CD14-positive monocyte (primary cell): ENCODE results near the gene HOXC11. TPM values are rescaled to one million over a fixed set of nuclear protein-coding genes. Genes with fewer than 3 reads are reported as not detected.

Source experiments
- DNase-seq, 3 donors: peaks; one replicate each; pipeline ENCODE4 v3.0.0-alpha.2; 2011 to 2022
- H2AFZ ChIP-seq: 2 replicates; pipeline ENCODE4 v1.6.0; 2012; ENCODE audit warnings: mild to moderate bottlenecking, low read depth, low read length, inconsistent platforms; ENCODE audit not compliant: insufficient read depth, poor library complexity, severe bottlenecking
- H3K27ac ChIP-seq, 2 donors: 1 replicate in 1 of 2; 2 replicates in 1 of 2; pipeline ENCODE4 v1.5.1; 2012 to 2013; ENCODE audit warnings: low read length in 2 of 2, control low read depth in 1 of 2, inconsistent platforms in 1 of 2, low read depth in 1 of 2, mild to moderate bottlenecking in 1 of 2
- H3K27me3 ChIP-seq, 2 donors: one replicate each; pipeline versions ENCODE4 v1.6.0 to v1.6.1; 2011 to 2013; ENCODE audit warnings: low read length in 2 of 2; ENCODE audit not compliant: control insufficient read depth in 2 of 2, insufficient read depth in 2 of 2
- H3K36me3 ChIP-seq, 2 donors: replicated peaks in 1 of 2; 1 replicate in 1 of 2; 2 replicates in 1 of 2; pipeline versions ENCODE4 v1.5.1 to v1.6.1; 2012 to 2013; ENCODE audit warnings: low read length in 2 of 2, control low read depth in 1 of 2, inconsistent platforms in 1 of 2, mild to moderate bottlenecking in 1 of 2; ENCODE audit not compliant: insufficient read depth in 2 of 2, control insufficient read depth in 1 of 2
- H3K4me1 ChIP-seq, 2 donors: 1 replicate in 1 of 2; 2 replicates in 1 of 2; pipeline versions ENCODE4 v1.5.1 to v1.6.1; 2012 to 2013; ENCODE audit warnings: low read length in 2 of 2, control low read depth in 1 of 2, inconsistent platforms in 1 of 2, mild to moderate bottlenecking in 1 of 2, moderate library complexity in 1 of 2; ENCODE audit not compliant: insufficient read depth in 2 of 2, control insufficient read depth in 1 of 2
- H3K4me2 ChIP-seq: replicated peaks from 2 replicates; pipeline ENCODE3; 2012; ENCODE audit warnings: low read length, moderate library complexity, mild to moderate bottlenecking; ENCODE audit not compliant: poor library complexity, severe bottlenecking; ENCODE audit errors: extremely low read depth
- H3K4me3 ChIP-seq, 3 experiments: fragments of 200-600 bp in 1 of 3; sonication (generic) in 1 of 3; replicated peaks in 1 of 3; 1 replicate in 2 of 3; 2 replicates in 1 of 3; pipeline ENCODE4 v1.5.1; 2011 to 2013; ENCODE audit warnings: low read length in 3 of 3, mild to moderate bottlenecking in 3 of 3, control low read depth in 2 of 3, low read depth in 2 of 3, inconsistent platforms in 1 of 3, moderate library complexity in 1 of 3
- H3K79me2 ChIP-seq: 2 replicates; pipeline ENCODE4 v1.6.0; 2012; ENCODE audit warnings: mild to moderate bottlenecking, control low read depth, inconsistent platforms, low read length, moderate library complexity; ENCODE audit not compliant: insufficient read depth
- H3K9ac ChIP-seq: 2 replicates; pipeline ENCODE4 v1.6.0; 2017; ENCODE audit warnings: low read length, mild to moderate bottlenecking; ENCODE audit not compliant: insufficient read depth, poor library complexity, severe bottlenecking
- H3K9me3 ChIP-seq, 2 donors: replicated peaks in 1 of 2; 1 replicate in 1 of 2; 2 replicates in 1 of 2; pipeline versions ENCODE4 v1.5.1 to v1.6.1; 2012 to 2013; ENCODE audit warnings: low read length in 2 of 2, control low read depth in 1 of 2; ENCODE audit not compliant: control insufficient read depth in 1 of 2, insufficient read depth in 1 of 2
- H4K20me1 ChIP-seq: 2 replicates; pipeline ENCODE4 v1.6.0; 2012; ENCODE audit warnings: mild to moderate bottlenecking, low read length, control low read depth, moderate library complexity; ENCODE audit not compliant: insufficient read depth
- H3K27ac Mint-ChIP-seq, 7 donors: one replicate each; pipeline ENCODE4 v1.8.0; 2020; ENCODE audit warnings: mild to moderate bottlenecking in 7 of 7, mixed read lengths in 7 of 7, moderate library complexity in 6 of 7, inconsistent platforms in 2 of 7
- H3K27me3 Mint-ChIP-seq, 3 donors: one replicate each; pipeline ENCODE4 v1.8.0; 2021 to 2022; ENCODE audit warnings: low read depth in 3 of 3, mild to moderate bottlenecking in 3 of 3, mixed read lengths in 3 of 3, moderate library complexity in 3 of 3, inconsistent platforms in 1 of 3
- H3K36me3 Mint-ChIP-seq, 2 donors: one replicate each; pipeline ENCODE4 v1.8.0; 2020; ENCODE audit warnings: mixed read lengths in 2 of 2, inconsistent platforms in 1 of 2, mild to moderate bottlenecking in 1 of 2
- H3K4me1 Mint-ChIP-seq: one replicate; pipeline ENCODE4 v1.8.0; 2020; ENCODE audit warnings: mild to moderate bottlenecking, mixed read lengths
- H3K4me3 Mint-ChIP-seq, 2 donors: one replicate each; pipeline ENCODE4 v1.8.0; 2020; ENCODE audit warnings: mild to moderate bottlenecking in 2 of 2, mixed read lengths in 2 of 2, moderate library complexity in 1 of 2
- H3K9me3 Mint-ChIP-seq, 7 donors: one replicate each; pipeline ENCODE4 v1.8.0; 2020 to 2022; ENCODE audit warnings: mixed read lengths in 7 of 7, mild to moderate bottlenecking in 6 of 7, moderate library complexity in 6 of 7, inconsistent platforms in 2 of 7
- WGBS: methylation state at CpG from one replicate; pipeline ENCODE4 v1.1.5; 2013; ENCODE audit warnings: missing lambda C conversion rate; ENCODE audit not compliant: insufficient coverage; 5-methylcytosine and 5-hydroxymethylcytosine counted together
- intact Hi-C, 2 donors: fragments of 100-400 bp; cut with micrococcal nuclease; formaldehyde crosslinking; loops; one replicate each; pipeline versions ENCODE4 v1.15.0 to v1.15.1; 2023
- polyA plus RNA-seq, 3 donors: library from polyadenylated mRNA; depleted of rRNA in 1 of 3; unstranded in 2 of 3; stranded (reverse) in 1 of 3; fragments of 300-500 nt in 2 of 3; fragments of >200 nt in 1 of 3; fragmentation: Illumina TruSeq in 2 of 3; gene quantifications; 1 replicate in 2 of 3; 2 replicates in 1 of 3; pipeline ENCODE4 v1.2.3, GENCODE V29; 2012 to 2021
- TF ChIP-seq, protein P1 (sequence below): fragments of 200-600 bp; IDR thresholded peaks from one replicate; pipeline ENCODE4 v1.8.0; 2022; ENCODE audit warnings: antibody characterized with exemption, mild to moderate bottlenecking

HOXC11 gene
- polyA plus RNA-seq, 3 donors, result not detected

DNA sequence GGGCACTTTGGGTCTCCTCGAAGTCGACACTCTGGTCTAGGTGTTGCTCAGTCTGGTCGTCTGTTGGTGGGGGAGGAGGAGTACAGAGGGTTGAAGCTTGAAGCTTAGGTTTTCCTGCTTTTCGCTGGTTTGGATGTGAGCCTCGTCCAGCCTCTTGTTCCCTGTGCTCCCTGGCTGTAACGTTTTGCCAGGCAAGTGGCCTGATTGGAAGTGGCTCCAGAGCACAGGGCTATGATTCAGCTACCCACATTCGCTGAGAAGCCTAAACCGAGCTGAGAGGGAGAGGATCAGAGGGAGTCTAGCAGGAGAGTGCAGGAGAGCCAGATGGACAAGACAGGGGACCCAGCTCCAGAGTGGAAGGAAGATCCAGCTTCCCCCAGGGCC is 18.1 kb downstream of the HOXC11 start:
- H3K9ac ChIP-seq, result no peak overlapping the region
- Mint-ChIP-seq H3K9me3 (peaks cover 2 to 67% (median 35%) of the 10 kb centered on the region in 7 donors), H3K27me3 (peaks cover 99 to 100% (median 100%) of the 10 kb centered on the region in 3 donors), H3K4me1 (peaks cover 33% of the 10 kb centered on the region), H3K27ac (no peak overlapping the region), H3K4me3 (peak overlapping the region in 1 of 2 donors; percentile 60), H3K36me3 (peaks cover 0 to 32% of the 10 kb centered on the region in 2 donors)
- peaks cover 6 to 71% of the 10 kb centered on the region in 2 donors for H3K9me3 ChIP-seq
- no peaks in the 10 kb centered on the region for H3K79me2 ChIP-seq
- no peak overlapping the region for H3K4me2 ChIP-seq
- H3K27me3 ChIP-seq, result peaks cover 94 to 100% of the 10 kb centered on the region in 2 donors
- no peak overlapping the region for H2AFZ ChIP-seq
- intact Hi-C loops, result no loop called here
- WGBS, result 2% methylated on average over 8 of the region's 8 CpGs
- DNase-seq, result no peak
- no peak overlapping the region for H3K4me3 ChIP-seq
- H3K4me1 ChIP-seq, result peaks cover 8 to 18% of the 10 kb centered on the region in 2 donors
- TF ChIP-seq, protein P1, sequence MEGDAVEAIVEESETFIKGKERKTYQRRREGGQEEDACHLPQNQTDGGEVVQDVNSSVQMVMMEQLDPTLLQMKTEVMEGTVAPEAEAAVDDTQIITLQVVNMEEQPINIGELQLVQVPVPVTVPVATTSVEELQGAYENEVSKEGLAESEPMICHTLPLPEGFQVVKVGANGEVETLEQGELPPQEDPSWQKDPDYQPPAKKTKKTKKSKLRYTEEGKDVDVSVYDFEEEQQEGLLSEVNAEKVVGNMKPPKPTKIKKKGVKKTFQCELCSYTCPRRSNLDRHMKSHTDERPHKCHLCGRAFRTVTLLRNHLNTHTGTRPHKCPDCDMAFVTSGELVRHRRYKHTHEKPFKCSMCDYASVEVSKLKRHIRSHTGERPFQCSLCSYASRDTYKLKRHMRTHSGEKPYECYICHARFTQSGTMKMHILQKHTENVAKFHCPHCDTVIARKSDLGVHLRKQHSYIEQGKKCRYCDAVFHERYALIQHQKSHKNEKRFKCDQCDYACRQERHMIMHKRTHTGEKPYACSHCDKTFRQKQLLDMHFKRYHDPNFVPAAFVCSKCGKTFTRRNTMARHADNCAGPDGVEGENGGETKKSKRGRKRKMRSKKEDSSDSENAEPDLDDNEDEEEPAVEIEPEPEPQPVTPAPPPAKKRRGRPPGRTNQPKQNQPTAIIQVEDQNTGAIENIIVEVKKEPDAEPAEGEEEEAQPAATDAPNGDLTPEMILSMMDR, result no peak
- H4K20me1 ChIP-seq, result no peaks in the 10 kb centered on the region
- no peaks in the 10 kb centered on the region for H3K36me3 ChIP-seq
- no peak overlapping the region for H3K27ac ChIP-seq

- Histone ChIP-seq H3K79me2 (no peaks in the 10 kb centered on the region), H3K27me3 (peaks cover 94 to 100% of the 10 kb centered on the region in 2 donors), H2AFZ (no peak overlapping the region), H3K27ac (no peak overlapping the region), H3K9me3 (peaks cover 3 to 65% of the 10 kb centered on the region in 2 donors), H3K4me2 (no peak overlapping the region), H3K36me3 (no peaks in the 10 kb centered on the region), H4K20me1 (no peaks in the 10 kb centered on the region), H3K4me1 (peaks cover 12 to 20% of the 10 kb centered on the region in 2 donors), H3K4me3 (no peak overlapping the region), H3K9ac (no peak overlapping the region)
- Mint-ChIP-seq H3K9me3 (peaks cover 2 to 59% (median 29%) of the 10 kb centered on the region in 7 donors), H3K27ac (no peak overlapping the region), H3K27me3 (peaks cover 99 to 100% (median 100%) of the 10 kb centered on the region in 3 donors), H3K36me3 (peaks cover 0 to 28% of the 10 kb centered on the region in 2 donors), H3K4me1 (peaks cover 33% of the 10 kb centered on the region), H3K4me3 (peak overlapping the region in 1 of 2 donors; percentile 71)
- WGBS, result 9% methylated on average over 1 of the region's 7 CpGs
- TF ChIP-seq, protein P1, result no peak
- intact Hi-C loops, result no loop called here
- no peak for DNase-seq
These were observed 19.5 kb downstream of the HOXC11 start for GRCh38 chr12:53992377-53992889.
